GM11168 (cell line): ENCODE data around the gene CCDC8.
"Not testable (repeated sequence)": the region's sequence is repeated elsewhere in the genome, so short reads cannot be mapped to it uniquely, and the experiment has no call there.

Source experiments
- in situ Hi-C: fragments of 300-500 bp; cut with MboI; formaldehyde crosslinking; loops from one replicate; pipeline ENCODE4 v1.12.0; 2022; ENCODE audit warnings: low sequenced_read_pairs; ENCODE audit not compliant: unreplicated experiment

The CCDC8 gene

DNA sequence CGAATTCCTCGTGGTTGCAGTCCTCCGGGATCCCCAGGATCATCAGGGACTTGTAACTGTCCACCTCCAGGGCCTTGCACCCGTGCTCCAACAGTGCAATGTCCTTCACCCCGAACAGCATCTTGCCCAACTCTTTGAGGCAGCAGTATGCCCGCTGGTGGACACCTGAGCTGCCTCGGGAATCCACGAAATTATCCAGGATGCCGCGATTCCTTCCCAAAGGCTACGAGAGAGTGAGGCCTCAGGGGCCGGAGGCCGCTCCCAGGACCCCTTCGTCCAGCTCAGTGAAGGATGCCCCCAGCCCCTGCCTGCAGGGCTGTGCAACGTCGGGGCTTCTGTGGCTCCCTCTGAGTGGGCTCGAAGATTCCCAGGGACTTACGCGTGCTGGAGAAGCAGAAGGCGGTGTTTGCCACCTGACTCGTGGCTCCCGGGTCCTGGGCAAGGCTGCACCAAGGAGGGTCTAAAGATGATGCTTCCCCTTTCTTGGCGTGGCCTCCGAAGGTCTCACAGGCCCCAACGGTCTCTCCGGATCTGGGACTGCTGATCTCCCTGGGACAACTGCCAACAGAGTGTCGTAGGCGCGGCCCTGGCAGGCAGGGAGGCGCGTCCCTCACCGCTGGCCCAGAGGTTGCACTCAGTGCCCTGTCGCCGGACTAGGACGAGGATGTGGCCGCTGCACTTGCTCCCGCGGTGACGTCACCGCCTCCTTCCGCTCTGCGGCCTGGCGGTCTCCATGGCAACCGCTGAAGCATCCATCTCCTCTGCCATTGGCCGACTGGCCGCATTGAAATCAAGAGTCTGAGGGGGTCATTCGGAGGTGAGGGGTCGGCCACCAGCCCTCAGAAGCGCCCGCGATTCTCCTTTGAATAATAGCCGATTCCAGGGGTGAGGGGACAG, 15.1 kb upstream of the CCDC8 start, which contains the start of gene PNMA8C:
Gene PNMA8C (minus strand): TSS at position 698 of the 897 bp plus-strand sequence. CDS start 577 bp downstream, at position 121.
- in situ Hi-C loops, result no loop called here

DNA sequence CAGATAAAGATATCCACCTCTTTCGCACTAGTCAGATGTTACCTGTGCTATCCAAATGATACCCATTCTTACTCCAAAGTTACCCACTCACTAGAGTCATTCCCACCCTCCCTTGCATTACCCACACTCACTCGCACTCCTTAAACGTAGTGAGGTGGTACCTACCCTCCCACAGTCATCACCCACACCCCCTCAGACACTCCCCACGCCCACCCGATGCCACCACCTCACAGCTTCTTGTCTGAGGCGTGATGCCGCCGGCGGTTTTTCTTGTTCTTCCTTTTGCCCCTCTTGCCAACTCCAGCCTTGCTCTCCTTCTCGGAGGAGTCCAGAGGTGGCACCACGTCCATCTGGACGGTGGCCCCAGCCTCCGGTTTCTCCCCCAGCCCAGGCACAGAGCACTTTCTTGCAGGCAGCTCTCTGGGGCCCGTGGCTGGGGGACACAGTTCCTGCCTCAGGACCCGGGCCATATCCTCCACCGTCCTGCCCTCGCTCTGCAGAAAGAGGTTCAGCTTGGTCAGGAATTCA, 14.2 kb upstream of the CCDC8 start:
- in situ Hi-C loops, result no loop called here

DNA sequence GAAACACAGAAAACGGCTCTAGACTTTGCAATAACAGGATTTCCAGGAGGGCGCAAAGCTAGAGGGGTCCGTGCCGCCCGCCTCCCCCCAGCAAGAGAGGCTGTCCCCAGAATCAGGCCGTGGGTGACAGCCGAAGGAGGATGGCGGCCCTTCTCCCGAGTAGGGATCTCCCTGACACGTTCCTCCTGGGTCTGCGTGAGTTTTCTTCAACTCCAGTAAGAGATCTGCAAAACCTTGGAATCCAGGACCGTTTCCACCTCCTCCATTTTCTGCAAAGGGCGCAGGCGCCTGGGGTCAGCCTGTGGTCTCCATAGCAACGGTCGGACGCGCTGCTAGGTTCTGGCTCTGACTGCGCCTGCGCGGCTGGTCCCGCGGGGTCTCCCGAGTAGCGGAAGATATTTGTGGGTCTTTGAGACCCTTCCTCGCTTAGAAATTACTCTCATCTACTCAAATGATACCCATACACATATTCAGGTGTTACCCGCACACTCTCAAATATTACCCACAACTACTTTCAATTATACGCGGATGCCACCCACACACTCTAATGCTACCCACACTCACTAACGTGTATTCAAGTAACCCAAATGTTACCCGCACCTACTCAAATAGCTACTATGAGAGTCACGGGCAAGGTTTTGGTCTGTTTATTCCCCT, 13.3 kb upstream of the CCDC8 start:
- in situ Hi-C loops, result no loop called here

DNA sequence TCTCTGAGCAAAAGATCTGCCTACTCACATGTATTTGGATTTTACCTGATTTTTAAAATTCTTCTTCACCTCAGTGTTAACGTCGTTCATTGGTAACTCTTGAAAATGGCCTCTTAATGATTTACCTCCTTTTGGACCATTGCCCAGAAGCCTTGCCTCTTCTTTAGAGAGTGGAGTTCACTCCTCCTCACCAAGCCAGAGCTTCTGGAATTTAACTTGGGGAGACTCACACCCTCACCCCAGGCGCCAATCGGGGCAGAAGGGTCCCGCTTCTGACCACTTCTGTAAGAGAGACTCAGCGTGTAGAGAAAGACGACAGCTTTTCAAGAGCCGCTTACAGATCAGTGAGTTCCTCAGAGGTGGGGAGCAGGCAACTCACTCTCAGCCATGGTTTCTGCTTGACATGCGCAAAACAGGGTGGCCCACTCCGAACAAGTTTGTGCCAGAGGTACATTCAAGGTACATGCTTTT, 12.7 kb upstream of the CCDC8 start:
- in situ Hi-C loops, result no loop called here

DNA sequence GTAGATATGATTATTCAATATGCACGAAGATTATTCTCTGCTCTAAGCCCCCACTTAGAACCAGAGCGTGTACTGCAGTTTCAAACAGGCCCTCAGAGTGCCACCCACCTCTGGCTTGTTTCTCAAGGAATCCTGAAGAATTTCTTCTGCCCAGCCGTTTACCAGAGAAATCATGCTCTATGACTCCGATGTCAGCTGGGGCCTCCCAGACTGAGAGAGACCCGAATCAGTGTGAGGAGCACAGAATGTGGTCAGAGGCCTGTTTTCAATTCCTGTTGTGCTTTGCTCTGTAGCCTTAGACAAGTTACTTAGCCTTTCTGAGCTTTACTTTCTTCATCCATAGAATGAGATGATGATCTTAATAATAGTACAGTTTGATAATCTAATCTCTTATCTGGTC, 9.8 kb upstream of the CCDC8 start:
- in situ Hi-C loops, result no loop called here

DNA sequence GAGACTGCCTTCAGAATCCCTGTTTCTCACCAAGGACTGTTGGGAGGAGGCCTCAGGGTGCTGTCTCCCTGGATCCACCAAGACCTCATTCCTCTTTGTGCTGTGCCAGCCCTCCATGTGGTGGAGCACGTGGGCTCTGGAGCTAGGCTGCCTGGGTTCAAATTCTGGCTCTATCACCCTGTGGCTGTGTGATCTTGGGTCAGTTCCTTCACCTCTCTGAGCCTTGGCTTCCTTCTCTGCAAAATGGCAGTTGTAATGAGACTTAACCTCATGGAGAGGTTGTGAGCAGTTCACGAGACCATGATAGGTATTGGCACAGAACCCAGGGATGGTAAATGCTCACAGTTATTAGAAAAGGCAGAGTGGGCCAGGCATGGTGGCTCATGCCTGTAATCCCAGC, 9.0 kb upstream of the CCDC8 start:
- in situ Hi-C loops, result no loop called here

DNA sequence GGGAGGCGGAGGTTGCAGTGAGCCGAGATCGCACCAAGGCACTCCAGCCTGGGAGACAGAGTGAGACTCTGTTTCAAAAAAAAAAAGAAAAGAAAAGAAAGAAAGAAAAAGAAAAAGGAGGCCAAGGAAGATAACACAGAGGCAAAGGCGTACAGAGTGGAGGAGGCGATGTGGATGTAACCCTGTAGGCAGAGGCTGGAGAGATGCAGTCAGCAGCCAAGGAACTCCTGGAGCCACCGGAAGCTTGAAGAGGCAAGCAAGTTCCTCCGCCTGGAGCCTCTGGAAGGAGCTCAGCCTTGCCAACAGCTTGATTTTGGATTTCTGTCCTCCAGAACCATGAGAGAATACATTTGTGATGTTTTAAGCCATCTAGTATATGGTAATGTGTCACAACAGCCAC, 6.7 kb upstream of the CCDC8 start:
- in situ Hi-C loops, result no loop called here

DNA sequence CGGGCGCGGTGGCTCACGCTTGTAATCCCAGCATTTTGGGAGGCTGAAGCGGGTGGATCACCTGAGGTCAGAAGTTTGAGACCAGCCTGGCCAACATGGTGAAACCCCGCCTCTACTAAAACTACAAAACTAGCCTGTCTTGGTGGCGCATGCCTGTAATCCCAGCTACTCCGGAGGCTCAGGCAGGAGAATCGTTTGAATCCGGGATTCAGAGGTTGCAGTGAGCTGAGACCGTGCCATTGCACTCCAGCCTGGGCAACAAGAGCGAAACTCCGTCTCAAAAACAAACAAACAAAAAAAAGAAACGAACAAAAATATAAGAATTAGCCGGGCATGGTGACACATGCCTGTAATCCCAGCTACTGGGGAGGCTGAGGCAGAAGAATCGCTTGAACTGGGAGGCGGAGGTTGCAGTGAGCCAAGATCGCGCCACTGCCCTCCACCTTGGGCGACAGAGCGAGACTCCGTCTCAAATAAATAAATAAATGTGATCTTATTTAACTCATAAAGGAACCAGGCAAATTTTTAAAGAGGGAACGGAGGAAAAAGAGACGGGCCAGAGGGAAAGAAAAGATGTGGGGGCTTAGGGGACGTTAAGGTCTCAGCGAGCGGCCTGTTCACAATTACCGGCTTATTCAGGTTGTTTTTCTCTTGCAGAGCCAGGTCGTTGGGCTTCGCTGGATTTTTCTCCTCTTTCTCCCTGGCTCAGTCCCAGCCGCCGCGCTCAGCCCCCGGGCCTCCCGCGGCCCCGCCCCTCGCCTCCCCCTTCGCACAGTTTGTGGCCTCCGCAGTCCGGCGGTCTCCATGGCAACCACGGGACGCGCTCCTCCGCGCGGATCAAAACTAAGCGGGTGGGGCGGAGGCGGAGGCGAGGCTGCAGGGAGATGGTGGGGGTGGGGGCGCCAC, 2.7 kb upstream of the CCDC8 start:
- in situ Hi-C loops, result not testable (repeated sequence)

DNA sequence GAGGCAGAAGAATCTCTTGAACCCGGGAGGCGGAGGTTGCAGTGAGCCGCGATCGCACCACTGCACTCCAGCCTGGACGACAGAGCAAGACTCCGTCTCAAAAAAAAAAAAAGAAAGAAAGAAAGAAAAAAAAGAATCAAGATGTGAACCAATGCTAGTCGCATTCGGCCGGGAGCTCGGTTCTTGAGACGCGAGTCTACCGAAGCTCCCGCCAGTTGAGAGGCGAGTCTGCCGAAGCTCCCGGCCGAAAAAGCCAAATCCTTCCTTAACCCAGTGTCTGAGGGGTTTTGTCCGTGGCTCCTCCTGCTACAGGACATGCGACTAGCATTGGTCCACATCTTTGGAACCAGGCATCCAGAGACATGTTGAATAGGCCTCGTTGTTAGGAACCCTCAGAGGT, 1.5 kb upstream of the CCDC8 start:
- in situ Hi-C loops, result not testable (repeated sequence)

DNA sequence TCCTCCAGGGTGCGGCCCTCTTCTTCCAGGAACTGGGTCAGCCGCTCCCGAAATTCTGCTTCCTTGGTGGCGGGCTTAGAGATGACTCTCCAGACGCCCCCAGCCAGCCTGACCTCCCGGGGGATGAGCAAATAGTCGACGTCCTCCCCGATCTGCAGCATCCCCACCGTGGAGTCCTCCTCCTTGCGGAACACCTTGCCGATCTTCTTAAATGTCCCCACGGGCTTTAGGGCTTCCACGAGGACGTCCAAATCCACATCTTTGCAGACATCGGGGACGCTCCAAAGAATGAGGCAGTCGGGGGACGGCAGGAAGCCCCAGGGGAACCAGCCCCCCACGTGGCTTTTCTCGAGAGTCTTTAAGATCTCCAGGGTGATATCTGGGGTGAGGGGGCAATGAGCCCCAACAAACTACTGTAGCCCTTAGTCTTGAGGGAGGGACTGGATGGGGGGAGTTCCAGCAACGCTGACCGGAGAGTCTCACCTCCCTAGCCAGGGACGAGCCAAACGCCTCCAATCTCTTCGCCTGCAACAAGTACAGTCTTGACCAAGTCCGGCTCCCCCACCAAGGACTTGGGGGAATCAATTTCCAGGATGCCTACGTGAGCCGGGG, 608 bp downstream of the CCDC8 start:
- in situ Hi-C loops, result no loop called here

DNA sequence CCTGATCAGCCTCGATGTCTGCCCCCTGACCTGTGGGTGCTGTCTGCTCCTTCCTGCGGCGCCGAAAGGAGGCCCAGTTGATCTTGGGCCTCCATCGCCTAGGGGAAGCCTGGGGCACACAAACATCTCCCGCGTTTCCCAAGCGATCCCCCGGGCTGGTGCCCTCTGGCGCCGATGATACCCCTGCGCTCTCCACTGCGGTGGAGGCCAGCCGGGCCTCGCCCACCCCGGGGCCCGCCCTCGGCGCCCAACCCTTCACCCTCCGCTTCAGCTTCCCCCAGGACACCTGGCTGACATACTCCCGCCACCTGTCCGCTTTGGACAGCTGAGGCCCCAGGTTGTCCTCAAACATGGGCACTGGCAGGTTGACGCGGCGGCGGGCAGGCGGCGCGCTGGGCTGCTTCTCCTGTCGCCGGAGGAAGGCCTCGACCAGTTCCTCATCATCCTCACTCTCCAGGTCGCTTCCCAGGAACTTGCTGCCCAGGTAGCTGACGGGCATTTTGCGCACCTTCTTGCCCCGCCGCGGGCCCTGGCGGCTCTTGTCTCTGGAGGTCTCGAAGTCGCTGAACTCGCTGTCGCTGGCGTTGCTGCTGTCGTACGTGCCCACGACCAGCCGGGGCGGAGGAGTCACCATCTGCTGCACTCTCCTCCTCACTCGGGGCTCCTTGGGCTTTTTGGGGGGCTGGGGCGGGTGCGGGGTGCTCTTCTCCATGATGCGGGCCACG, 1.3 kb downstream of the CCDC8 start:
- in situ Hi-C loops, result no loop called here

DNA sequence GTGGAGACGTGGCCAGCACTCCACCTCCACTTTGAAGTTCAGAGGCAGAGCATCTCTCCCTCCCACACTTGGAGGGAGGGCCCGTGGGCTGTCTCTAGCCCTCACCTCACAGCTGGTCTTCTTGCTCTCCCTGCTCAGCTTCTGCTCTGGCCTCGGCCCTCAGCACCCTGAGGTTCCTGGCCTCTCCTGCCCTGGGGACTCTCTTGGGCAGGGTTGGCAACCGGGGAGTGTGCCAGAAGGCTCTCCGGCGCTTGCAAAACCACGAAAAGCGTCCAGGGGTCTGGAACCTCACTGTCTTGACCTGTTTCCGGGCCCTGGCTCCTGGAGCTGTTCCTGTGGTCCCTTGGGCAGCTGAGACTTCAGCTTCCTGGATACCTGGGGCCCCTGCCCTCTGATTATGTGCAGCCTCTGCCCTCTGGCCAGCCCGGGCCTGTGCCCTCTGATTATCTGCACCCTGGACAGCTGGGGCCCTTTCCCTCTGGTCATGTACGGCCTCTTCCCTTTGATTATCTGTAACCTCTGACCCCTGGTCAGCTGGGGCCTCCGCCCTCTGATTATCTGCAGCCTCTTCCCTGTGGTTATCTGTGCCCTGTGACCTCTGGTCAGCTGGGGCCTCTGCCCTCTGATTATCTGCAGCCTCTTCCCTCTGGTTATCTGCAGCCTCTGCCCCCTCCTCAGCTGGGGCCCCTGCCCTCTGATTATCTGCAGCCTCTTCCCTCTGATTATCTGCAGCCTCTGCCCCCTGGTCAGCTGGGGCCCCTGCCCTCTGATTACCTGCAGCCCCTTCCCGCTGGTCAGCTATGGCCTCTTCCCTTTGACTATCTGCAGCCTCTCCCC, 2.1 kb downstream of the CCDC8 start:
- in situ Hi-C loops, result no loop called here

DNA sequence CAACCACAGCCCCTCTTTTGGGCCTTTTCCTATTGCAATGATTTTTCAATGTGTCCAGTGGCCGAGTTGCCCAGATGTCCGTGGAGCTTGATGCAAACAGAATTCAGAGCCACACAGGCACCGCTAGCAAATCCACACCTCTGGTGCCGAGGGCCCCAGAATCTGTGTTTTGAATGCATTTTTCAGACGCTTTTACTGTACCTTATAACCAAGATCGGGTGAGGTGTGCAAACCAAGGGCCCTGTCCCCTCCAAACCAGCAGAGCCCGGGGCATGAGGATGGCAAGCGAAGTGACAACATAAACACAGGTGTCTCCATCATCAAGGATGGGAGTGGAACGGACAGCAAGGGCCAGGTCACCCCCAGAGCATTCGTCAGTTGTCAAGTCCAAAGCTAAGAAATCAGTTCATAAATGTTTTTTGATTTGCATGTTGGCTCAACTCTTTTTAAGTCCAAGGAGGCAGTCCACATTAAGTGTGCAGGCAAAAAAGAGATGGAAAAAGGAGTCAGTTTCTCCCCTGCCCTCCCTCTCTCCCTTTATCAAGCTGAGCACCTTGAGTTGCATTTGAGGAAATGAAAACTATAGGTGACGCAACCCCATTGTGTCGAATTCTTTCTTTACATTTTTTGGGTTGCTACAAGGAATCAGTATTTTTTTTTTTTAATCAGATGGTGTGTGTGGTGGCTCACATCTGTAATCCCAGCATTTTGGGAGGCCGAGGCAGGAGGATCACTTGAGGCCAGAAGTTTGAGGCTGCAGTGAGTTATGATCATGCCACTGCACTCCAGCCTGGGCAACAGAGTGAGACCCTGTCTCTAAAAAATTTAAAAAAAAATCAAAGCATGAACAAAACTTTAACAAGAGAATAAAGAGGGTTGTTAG, 2.9 kb downstream of the CCDC8 start:
- in situ Hi-C loops, result no loop called here

DNA sequence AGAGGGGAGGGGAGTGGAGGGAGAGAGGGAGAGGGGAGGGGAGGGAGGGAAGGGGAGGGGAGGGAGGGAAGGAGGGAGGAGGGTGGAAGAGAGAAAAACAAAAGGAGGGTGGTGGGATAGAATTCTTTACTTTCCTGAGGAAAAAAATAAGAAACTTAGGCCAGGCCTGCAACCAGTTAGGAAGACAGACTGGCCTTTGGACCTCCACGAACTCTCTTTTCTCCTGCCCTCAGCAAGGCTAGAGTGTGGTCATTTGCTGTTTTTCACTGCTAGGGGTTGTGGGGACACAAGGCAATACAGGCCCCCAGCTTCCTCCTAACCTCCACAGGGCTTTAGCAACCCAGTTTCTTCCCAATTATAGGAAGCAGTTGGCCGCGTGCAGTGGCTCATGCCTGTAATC, 4.2 kb downstream of the CCDC8 start:
- in situ Hi-C loops, result no loop called here

DNA sequence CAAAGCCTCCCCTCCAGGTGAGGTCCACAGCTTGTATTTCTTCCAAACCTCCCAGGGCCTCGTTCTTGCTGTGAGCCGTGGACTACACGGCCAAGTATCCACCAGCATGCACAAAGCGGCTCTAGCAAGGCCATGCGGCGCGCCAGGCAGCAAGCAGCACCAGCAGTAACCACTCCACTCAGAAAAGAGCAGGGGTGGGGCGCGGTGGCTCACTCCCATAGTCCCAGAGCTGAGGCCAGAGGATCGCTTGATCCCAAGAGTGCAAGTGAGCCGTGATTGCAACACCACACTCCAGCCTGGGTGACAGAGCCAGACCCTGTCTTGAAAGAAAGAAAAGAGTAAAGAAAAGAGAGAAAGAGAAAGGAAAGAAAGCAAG, 4.7 kb downstream of the CCDC8 start:
- in situ Hi-C loops, result no loop called here

DNA sequence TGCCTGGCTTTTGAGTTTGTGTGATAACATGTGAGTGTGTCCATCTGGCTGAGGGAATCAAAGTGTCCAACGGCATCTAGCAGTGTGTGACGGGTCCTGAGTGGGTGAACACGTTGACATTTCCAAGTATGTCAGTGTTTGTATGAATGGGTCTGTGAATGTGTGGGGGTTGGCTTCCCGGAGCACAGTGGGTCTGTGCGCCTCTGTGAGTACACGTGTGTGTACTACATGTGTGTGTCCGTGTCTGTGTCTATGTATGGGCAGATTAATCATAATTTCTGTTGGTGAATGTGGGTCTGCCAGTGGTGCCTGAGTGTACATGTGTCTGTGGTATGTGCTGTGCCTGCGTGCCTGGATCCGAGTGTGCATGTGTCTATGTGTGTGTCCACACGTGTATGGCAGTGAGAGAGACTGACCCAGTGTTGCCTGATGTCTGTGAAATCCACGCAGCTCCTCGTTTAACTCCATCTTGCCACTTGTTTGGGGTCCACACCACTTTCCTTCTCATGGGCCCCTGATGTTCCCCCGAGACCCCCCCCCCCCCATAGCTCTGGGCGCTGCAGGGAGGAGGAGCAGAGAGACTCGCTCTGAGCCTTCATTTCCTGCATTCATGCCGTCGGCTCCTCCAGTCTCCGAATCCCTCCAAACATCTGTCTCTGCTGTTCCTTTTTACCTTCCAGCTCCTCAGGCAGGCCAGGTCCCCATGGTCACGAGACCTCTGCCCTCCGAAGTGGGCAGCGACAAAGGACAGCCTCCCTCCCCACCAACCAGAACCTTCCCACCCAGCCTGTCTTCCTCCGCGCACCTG, 5.3 kb downstream of the CCDC8 start:
- in situ Hi-C loops, result no loop called here

DNA sequence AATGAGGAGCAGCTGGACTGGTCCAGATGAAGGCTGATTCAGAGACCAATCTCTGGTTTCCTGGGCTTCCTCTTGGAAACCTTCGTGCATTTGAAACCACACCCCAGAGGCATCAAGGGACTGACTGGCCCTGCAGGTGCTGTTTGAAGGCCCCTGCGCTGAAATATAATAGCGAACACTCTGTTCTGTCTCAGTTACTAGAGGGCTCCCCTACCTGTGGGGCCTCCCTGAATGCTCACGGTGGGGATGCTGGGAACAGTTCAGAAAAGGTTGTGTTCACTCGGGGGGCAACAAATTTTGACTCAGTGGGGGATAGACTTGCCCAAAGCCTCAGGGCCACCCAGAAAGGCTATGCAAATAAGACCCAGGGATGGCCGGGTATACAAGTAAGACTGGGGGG, 6.4 kb downstream of the CCDC8 start:
- in situ Hi-C loops, result no loop called here
